HepG2 (cell line): ENCODE results near the gene TSEN34. TPM values are rescaled to one million over a fixed set of nuclear protein-coding genes. Genes with fewer than 3 reads are reported as not detected.

Experiments used
- HOXA3 ChIP-seq: sonication (generic); formaldehyde crosslinking; IDR thresholded peaks from 2 replicates; pipeline ENCODE4 v1.5.0; 2020; ENCODE audit warnings: missing genetic modification reagents
- KDM5B ChIP-seq: sonication (generic); formaldehyde crosslinking; IDR thresholded peaks from 2 replicates; pipeline ENCODE4 v1.4.0; 2020; ENCODE audit warnings: missing genetic modification reagents, mild to moderate bottlenecking, borderline replicate concordance
- RBM22 ChIP-seq: fragments of 200-400 bp; formaldehyde crosslinking; optimal IDR thresholded peaks from 2 replicates; pipeline ENCODE3; 2017; ENCODE audit warnings: mild to moderate bottlenecking, low read length, moderate library complexity
- RXRA ChIP-seq: sonication (generic); formaldehyde crosslinking; IDR thresholded peaks from 2 replicates; pipeline ENCODE4 v1.5.1; 2020; ENCODE audit warnings: missing genetic modification reagents
- SRF ChIP-seq: IDR thresholded peaks from 2 replicates; pipeline ENCODE4 v1.6.1; 2011; ENCODE audit warnings: mild to moderate bottlenecking, low read depth, low read length, moderate library complexity
- TCF7L2 ChIP-seq: IDR thresholded peaks from 2 replicates; pipeline ENCODE4 v1.6.1; 2011; ENCODE audit warnings: mild to moderate bottlenecking, low read depth, low read length, moderate library complexity
- ZBTB7B ChIP-seq: sonication (generic); formaldehyde crosslinking; IDR thresholded peaks from 2 replicates; pipeline ENCODE4 v1.4.0; 2020; ENCODE audit warnings: missing genetic modification reagents
- ZNF256 ChIP-seq: sonication (generic); formaldehyde crosslinking; conservative IDR thresholded peaks from 2 replicates; pipeline ENCODE4 v1.4.0; 2020; ENCODE audit warnings: missing genetic modification reagents
- ZNF317 ChIP-seq: sonication (generic); formaldehyde crosslinking; IDR thresholded peaks from 2 replicates; pipeline ENCODE4 v1.5.0; 2020; ENCODE audit warnings: mild to moderate bottlenecking, missing genetic modification reagents
- ZNF326 ChIP-seq: sonication (generic); formaldehyde crosslinking; IDR thresholded peaks from 2 replicates; pipeline ENCODE4 v1.4.0; 2020; ENCODE audit warnings: missing genetic modification reagents, borderline replicate concordance
- ZNF335 ChIP-seq: sonication (generic); formaldehyde crosslinking; IDR thresholded peaks from 2 replicates; pipeline ENCODE4 v1.4.0; 2020; ENCODE audit warnings: missing genetic modification reagents
- ZNF337 ChIP-seq: sonication (generic); formaldehyde crosslinking; IDR thresholded peaks from 2 replicates; pipeline ENCODE4 v1.5.1; 2020; ENCODE audit warnings: missing genetic modification reagents, low read depth, mild to moderate bottlenecking, borderline replicate concordance
- ZNF34 ChIP-seq: sonication (generic); formaldehyde crosslinking; IDR thresholded peaks from 2 replicates; pipeline ENCODE4 v1.4.0; 2020; ENCODE audit warnings: mild to moderate bottlenecking, missing genetic modification reagents, borderline replicate concordance
- ZNF451 ChIP-seq: sonication (generic); formaldehyde crosslinking; IDR thresholded peaks from 2 replicates; pipeline ENCODE4 v1.5.0; 2020; ENCODE audit warnings: mild to moderate bottlenecking, missing genetic modification reagents
- ZNF564 ChIP-seq: sonication (generic); formaldehyde crosslinking; IDR thresholded peaks from 2 replicates; pipeline ENCODE4 v1.8.1; 2023; ENCODE audit warnings: mild to moderate bottlenecking, missing genetic modification reagents
- ZNF672 ChIP-seq: sonication (generic); formaldehyde crosslinking; IDR thresholded peaks from 2 replicates; pipeline ENCODE4 v1.8.1; 2022; ENCODE audit warnings: missing genetic modification reagents
- ZNF773 ChIP-seq: sonication (generic); formaldehyde crosslinking; IDR thresholded peaks from 2 replicates; pipeline ENCODE4 v1.4.0; 2020; ENCODE audit warnings: missing genetic modification reagents, borderline replicate concordance
- ZSCAN25 ChIP-seq: sonication (generic); formaldehyde crosslinking; IDR thresholded peaks from 2 replicates; pipeline ENCODE4 v1.8.0; 2022; ENCODE audit warnings: mild to moderate bottlenecking, missing genetic modification reagents
- ZSCAN31 ChIP-seq: sonication (generic); formaldehyde crosslinking; IDR thresholded peaks from 2 replicates; pipeline ENCODE4 v1.5.0; 2020; ENCODE audit warnings: low read depth, mild to moderate bottlenecking, missing genetic modification reagents
- polyA plus RNA-seq, 8 experiments: library from polyadenylated mRNA; depleted of rRNA in 3 of 8; stranded (reverse) in 7 of 8; unstranded in 1 of 8; fragments of >200 nt; fragmentation: Illumina TruSeq in 4 of 8; extraction: Trizol in 4 of 8; gene quantifications; 2 replicates each; pipeline versions ENCODE4 v1.2.1 to v1.2.3, GENCODE V29; 2011 to 2016; ENCODE audit warnings: low read depth in 4 of 8, missing spikeins in 1 of 8, mixed read lengths in 1 of 8; ENCODE audit not compliant: insufficient read depth in 1 of 8
- total RNA-seq, 5 experiments: library from RNA; depleted of rRNA; stranded (reverse); fragments of >200 nt; fragmentation: Illumina TruSeq; extraction: Trizol; gene quantifications; 2 replicates each; pipeline ENCODE4 v1.2.3, GENCODE V29; 2016; ENCODE audit warnings: low read depth in 1 of 5
- TF ChIP-seq, protein P1 (sequence below): sonication (generic); formaldehyde crosslinking; IDR thresholded peaks from 2 replicates; pipeline ENCODE4 v1.4.0; 2020; ENCODE audit warnings: missing genetic modification reagents
- TF ChIP-seq, protein P2 (sequence below): sonication (generic); formaldehyde crosslinking; IDR thresholded peaks from 2 replicates; pipeline ENCODE4 v1.5.1; 2020; ENCODE audit warnings: missing genetic modification reagents, mild to moderate bottlenecking, borderline replicate concordance
- TF ChIP-seq, protein P3 (sequence below): sonication (generic); formaldehyde crosslinking; conservative IDR thresholded peaks from 2 replicates; pipeline ENCODE4 v1.5.0; 2020; ENCODE audit warnings: missing genetic modification reagents
- TF ChIP-seq, protein P4 (sequence below): sonication (generic); formaldehyde crosslinking; IDR thresholded peaks from 2 replicates; pipeline ENCODE4 v1.4.0; 2020; ENCODE audit warnings: mild to moderate bottlenecking, missing genetic modification reagents
- TF ChIP-seq, protein P5 (sequence below): sonication (generic); formaldehyde crosslinking; IDR thresholded peaks from 2 replicates; pipeline ENCODE4 v1.8.0; 2022; ENCODE audit warnings: mild to moderate bottlenecking, missing genetic modification reagents, moderate library complexity

The TSEN34 gene
- total and polyA plus RNA-seq, 2 of the 13 experiments (the other 11 are each of a cell fraction or from before 2014, with no cell fraction given), result 55.1 to 65.4 TPM

DNA sequence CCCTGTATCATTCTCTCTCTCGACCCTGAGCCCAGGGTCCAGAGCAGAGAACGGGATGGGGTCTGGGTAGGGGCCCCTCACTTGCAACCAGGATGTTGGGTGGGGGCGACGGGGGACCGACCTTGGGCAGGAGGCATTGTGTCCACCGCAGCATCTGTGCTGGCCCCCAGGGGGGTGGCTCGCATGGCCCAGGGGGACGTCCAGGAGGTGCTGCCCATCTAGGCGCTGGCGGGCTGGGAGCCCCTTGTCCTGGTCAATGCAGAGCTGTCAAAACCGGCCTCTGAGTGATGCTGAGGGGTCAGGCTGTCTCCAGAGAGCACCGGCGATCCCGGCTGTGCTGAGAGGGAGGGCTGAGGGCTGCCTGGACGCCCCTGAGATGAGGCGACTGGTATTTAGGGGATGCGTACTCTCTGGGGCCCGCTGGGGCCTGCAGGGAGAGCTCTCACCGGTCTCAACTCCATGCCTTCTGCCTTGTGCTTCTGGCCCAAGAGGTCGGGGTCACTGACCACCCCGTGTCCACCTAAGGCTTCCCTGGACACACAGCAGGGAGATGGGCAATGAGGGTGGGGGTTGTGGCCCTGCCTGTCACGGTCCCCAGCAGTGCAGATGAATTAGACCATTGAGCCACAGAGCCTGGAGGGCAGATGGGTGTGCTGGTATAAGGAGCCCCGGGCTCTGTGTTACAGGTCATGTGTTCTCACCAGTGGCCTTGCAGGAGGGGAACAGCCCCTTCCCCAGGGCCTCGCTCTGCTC lies 18.1 kb downstream of the TSEN34 start (continued):
- TF ChIP-seq, protein P1, sequence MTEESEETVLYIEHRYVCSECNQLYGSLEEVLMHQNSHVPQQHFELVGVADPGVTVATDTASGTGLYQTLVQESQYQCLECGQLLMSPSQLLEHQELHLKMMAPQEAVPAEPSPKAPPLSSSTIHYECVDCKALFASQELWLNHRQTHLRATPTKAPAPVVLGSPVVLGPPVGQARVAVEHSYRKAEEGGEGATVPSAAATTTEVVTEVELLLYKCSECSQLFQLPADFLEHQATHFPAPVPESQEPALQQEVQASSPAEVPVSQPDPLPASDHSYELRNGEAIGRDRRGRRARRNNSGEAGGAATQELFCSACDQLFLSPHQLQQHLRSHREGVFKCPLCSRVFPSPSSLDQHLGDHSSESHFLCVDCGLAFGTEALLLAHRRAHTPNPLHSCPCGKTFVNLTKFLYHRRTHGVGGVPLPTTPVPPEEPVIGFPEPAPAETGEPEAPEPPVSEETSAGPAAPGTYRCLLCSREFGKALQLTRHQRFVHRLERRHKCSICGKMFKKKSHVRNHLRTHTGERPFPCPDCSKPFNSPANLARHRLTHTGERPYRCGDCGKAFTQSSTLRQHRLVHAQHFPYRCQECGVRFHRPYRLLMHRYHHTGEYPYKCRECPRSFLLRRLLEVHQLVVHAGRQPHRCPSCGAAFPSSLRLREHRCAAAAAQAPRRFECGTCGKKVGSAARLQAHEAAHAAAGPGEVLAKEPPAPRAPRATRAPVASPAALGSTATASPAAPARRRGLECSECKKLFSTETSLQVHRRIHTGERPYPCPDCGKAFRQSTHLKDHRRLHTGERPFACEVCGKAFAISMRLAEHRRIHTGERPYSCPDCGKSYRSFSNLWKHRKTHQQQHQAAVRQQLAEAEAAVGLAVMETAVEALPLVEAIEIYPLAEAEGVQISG (CRISPR knock-in tag), result no peak; the same call in 1 of the 2 replicates
- TF ChIP-seq RBM22 (no peak), ZSCAN31 (CRISPR knock-in tag) (peak; percentile 19; the same call in 1 of the 2 replicates), ZNF337 (CRISPR knock-in tag) (no peak), ZNF773 (CRISPR knock-in tag) (no peak), ZNF317 (CRISPR knock-in tag) (0 out of 2 replicates have a peak, but pooled peaks have one; percentile 25), ZNF672 (CRISPR knock-in tag) (peak; percentile 36; the same call in 1 of the 2 replicates), ZNF256 (CRISPR knock-in tag) (no peak), ZNF564 (CRISPR knock-in tag) (peak; percentile 24; the same call in 1 of the 2 replicates), SRF (no peak), ZNF451 (CRISPR knock-in tag) (no peak), ZSCAN25 (no peak), ZNF335 (CRISPR knock-in tag) (no peak), ZNF326 (CRISPR knock-in tag) (0 out of 2 replicates have a peak, but pooled peaks have one; percentile 5), RXRA (no peak), HOXA3 (CRISPR knock-in tag) (0 out of 2 replicates have a peak, but pooled peaks have one; percentile 3), KDM5B (CRISPR knock-in tag) (0 out of 2 replicates have a peak, but pooled peaks have one; percentile 39), TCF7L2 (no peak), ZBTB7B (peak; percentile 43; the same call in 1 of the 2 replicates), ZNF34 (0 out of 2 replicates have a peak, but pooled peaks have one; percentile 6)
- TF ChIP-seq, protein P2, sequence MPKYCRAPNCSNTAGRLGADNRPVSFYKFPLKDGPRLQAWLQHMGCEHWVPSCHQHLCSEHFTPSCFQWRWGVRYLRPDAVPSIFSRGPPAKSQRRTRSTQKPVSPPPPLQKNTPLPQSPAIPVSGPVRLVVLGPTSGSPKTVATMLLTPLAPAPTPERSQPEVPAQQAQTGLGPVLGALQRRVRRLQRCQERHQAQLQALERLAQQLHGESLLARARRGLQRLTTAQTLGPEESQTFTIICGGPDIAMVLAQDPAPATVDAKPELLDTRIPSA (CRISPR knock-in tag), result no peak
- TF ChIP-seq, protein P3, sequence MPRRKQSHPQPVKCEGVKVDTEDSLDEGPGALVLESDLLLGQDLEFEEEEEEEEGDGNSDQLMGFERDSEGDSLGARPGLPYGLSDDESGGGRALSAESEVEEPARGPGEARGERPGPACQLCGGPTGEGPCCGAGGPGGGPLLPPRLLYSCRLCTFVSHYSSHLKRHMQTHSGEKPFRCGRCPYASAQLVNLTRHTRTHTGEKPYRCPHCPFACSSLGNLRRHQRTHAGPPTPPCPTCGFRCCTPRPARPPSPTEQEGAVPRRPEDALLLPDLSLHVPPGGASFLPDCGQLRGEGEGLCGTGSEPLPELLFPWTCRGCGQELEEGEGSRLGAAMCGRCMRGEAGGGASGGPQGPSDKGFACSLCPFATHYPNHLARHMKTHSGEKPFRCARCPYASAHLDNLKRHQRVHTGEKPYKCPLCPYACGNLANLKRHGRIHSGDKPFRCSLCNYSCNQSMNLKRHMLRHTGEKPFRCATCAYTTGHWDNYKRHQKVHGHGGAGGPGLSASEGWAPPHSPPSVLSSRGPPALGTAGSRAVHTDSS (CRISPR knock-in tag), result no peak
- TF ChIP-seq, protein P4, sequence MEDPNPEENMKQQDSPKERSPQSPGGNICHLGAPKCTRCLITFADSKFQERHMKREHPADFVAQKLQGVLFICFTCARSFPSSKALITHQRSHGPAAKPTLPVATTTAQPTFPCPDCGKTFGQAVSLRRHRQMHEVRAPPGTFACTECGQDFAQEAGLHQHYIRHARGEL, result no peak
- TF ChIP-seq, protein P5, sequence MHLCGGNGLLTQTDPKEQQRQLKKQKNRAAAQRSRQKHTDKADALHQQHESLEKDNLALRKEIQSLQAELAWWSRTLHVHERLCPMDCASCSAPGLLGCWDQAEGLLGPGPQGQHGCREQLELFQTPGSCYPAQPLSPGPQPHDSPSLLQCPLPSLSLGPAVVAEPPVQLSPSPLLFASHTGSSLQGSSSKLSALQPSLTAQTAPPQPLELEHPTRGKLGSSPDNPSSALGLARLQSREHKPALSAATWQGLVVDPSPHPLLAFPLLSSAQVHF (CRISPR knock-in tag), result 0 out of 2 replicates have a peak, but pooled peaks have one; percentile 10
